ENCODE data around the gene TTC12. TPM values are rescaled to one million over a fixed set of nuclear protein-coding genes. Genes with fewer than 3 reads are reported as not detected.

TTC12 gene
- total and polyA plus RNA-seq, 2 donors (not counting 3 experiments of a cell fraction or from before 2014, with no cell fraction given): 2.2 to 2.9 TPM

DNA sequence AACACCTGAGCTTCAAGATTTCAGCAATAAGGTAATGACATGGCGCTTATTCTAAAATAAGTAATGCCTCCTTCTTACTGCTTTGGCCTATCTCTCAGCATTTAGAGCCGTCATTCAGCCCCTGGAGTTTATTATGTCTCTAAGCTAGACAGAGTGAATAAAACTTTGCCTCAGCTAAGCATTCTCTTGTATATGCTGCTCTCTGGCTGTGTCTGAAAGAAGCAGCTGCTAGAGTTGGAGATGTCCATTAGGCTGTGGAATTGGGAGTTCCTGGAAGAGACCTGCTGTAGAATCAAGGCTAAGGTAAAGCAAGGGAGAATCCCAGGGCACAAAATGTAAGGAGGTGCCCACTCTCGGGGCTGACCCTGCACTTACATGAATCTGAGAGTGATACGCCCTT, 35.5 kb upstream of the TTC12 start:
- DNase-seq (ENCODE audit: low read depth, low spot score) (no peak), FAIRE-seq (no peak)
- dilution Hi-C loops (cut with MboI; ENCODE audit: extremely low pct_ligation_motif_present, low sequenced_read_pairs) (no loop called here), intact Hi-C loops (cut with micrococcal nuclease) (no loop called here)
- Histone ChIP-seq H3K9ac (replicated peaks; ENCODE audit: extremely low read depth, insufficient read depth, low read length) (no peak overlapping the region), H3K4me2 (ENCODE audit: insufficient read depth, low read length) (no peak overlapping the region), H2AFZ (ENCODE audit: low read depth, low read length) (no peak overlapping the region), H3K4me3 (replicated peaks in 1 of 3; ENCODE audit: insufficient read depth in 1 of 3, low read depth in 1 of 3, low read length in 3 of 3) (no peak overlapping the region), H3K27ac (ENCODE audit: insufficient read depth, low read depth, low read length) (no peak overlapping the region), H4K20me1 (replicated peaks; ENCODE audit: control insufficient read depth, extremely low read depth, insufficient read depth, low read length) (no peaks in the 10 kb centered on the region), H3K27me3 (ENCODE audit: control insufficient read depth in 2 of 2, insufficient read depth in 2 of 2, low read length in 2 of 2) (no peaks in the 10 kb centered on the region), H3K79me2 (ENCODE audit: control insufficient read depth, insufficient read depth, low read length) (no peaks in the 10 kb centered on the region), H3K9me1 (replicated peaks; ENCODE audit: control insufficient read depth, extremely low read depth, insufficient read depth, low read length) (no peaks in the 10 kb centered on the region), H3K4me1 (ENCODE audit: control insufficient read depth, extremely low read depth, insufficient read depth, low read length) (no peaks in the 10 kb centered on the region), H3K9me3 (replicated peaks; ENCODE audit: control insufficient read depth, insufficient read depth, low read length) (no peaks in the 10 kb centered on the region), H3K36me3 (ENCODE audit: control insufficient read depth in 2 of 2, extremely low read depth in 1 of 2, insufficient read depth in 2 of 2, low read length in 2 of 2) (no peaks in the 10 kb centered on the region)
- ChIA-PET POLR2A (no interaction called here), CTCF (no interaction called here)
- TF ChIP-seq, protein P1, sequence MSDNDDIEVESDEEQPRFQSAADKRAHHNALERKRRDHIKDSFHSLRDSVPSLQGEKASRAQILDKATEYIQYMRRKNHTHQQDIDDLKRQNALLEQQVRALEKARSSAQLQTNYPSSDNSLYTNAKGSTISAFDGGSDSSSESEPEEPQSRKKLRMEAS (IDR thresholded peaks at IDR 0.05; ENCODE audit: insufficient read depth, insufficient read length): no peak
- TF ChIP-seq GATA2 (IDR thresholded peaks at IDR 0.05; ENCODE audit: insufficient read depth, insufficient read length, low read depth, low read length): no peak
- no peak for TF ChIP-seq POLR2AphosphoS5 (IDR thresholded peaks at IDR 0.05; ENCODE audit: insufficient read depth, low read depth, low read length)
- TF ChIP-seq JUN (IDR thresholded peaks at IDR 0.05; ENCODE audit: borderline replicate concordance, insufficient read depth, insufficient read length, low read depth): no peak
- TF ChIP-seq FOS (IDR thresholded peaks at IDR 0.05; ENCODE audit: borderline replicate concordance, insufficient read depth, low read length): no peak
- TF ChIP-seq EZH2 (IDR thresholded peaks at IDR 0.05; ENCODE audit: borderline replicate concordance, low read depth, low read length, severe bottlenecking): no peak
- TF ChIP-seq MYC (IDR thresholded peaks at IDR 0.05; ENCODE audit: low read depth, low read length): no peak
- no peak for TF ChIP-seq POLR2A (IDR thresholded peaks at IDR 0.05; ENCODE audit: low read depth, low read length)
- TF ChIP-seq, protein P2, sequence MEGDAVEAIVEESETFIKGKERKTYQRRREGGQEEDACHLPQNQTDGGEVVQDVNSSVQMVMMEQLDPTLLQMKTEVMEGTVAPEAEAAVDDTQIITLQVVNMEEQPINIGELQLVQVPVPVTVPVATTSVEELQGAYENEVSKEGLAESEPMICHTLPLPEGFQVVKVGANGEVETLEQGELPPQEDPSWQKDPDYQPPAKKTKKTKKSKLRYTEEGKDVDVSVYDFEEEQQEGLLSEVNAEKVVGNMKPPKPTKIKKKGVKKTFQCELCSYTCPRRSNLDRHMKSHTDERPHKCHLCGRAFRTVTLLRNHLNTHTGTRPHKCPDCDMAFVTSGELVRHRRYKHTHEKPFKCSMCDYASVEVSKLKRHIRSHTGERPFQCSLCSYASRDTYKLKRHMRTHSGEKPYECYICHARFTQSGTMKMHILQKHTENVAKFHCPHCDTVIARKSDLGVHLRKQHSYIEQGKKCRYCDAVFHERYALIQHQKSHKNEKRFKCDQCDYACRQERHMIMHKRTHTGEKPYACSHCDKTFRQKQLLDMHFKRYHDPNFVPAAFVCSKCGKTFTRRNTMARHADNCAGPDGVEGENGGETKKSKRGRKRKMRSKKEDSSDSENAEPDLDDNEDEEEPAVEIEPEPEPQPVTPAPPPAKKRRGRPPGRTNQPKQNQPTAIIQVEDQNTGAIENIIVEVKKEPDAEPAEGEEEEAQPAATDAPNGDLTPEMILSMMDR (IDR thresholded peaks at IDR 0.05; ENCODE audit: extremely low read depth in 1 of 2, insufficient read depth in 1 of 2, low read depth in 1 of 2, low read length in 2 of 2): no peak
- BruUV-seq (replicated peaks): no TSS peak
